Measurements from ENCODE around the gene APOLD1.

DNA sequence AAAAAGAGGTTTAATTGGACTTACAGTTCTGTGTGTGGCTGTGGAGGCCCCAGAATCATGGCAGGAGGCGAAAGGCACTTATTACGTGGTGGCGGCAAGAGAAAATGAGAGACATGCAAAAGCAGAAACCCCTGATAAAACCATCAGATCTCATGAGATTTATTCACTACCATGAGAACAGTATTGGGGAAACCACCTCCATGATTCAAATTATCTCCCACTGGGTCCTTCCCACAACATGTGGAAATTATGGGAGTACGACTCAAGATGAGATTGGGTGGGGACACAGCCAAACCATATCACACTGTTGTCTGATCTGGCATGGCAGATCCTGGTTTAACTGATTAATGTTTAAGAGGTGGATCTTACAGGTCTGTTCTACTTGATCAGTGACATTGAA, 33.2 kb downstream of the APOLD1 start:
- TF ChIP-seq, protein P1, sequence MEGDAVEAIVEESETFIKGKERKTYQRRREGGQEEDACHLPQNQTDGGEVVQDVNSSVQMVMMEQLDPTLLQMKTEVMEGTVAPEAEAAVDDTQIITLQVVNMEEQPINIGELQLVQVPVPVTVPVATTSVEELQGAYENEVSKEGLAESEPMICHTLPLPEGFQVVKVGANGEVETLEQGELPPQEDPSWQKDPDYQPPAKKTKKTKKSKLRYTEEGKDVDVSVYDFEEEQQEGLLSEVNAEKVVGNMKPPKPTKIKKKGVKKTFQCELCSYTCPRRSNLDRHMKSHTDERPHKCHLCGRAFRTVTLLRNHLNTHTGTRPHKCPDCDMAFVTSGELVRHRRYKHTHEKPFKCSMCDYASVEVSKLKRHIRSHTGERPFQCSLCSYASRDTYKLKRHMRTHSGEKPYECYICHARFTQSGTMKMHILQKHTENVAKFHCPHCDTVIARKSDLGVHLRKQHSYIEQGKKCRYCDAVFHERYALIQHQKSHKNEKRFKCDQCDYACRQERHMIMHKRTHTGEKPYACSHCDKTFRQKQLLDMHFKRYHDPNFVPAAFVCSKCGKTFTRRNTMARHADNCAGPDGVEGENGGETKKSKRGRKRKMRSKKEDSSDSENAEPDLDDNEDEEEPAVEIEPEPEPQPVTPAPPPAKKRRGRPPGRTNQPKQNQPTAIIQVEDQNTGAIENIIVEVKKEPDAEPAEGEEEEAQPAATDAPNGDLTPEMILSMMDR (IDR thresholded peaks at IDR 0.05; ENCODE audit: low read depth, low read length): no peak
- no peak for TF ChIP-seq POLR2A (IDR thresholded peaks at IDR 0.05; ENCODE audit: extremely low read depth, insufficient read length)
- TF ChIP-seq MAX (IDR thresholded peaks at IDR 0.05; ENCODE audit: low read depth, low read length): no peak

Measured in NB4 (cell line).